COLO668 (cell line): ENCODE measurements around the gene PROCA1.
"Not testable (repeated sequence)": the region's sequence is repeated elsewhere in the genome, so short reads cannot be mapped to it uniquely, and the experiment has no call there.

Source experiments
- DNase-seq: peaks from one replicate; lab custom pipeline; 2025; ENCODE audit not compliant: unreplicated experiment; lab: John Stamatoyannopoulos, UW

Gene PROCA1

GRCh38 chr17:28725660-28726225 lies 14.1 kb upstream of the PROCA1 start:
- peak; percentile 84 for DNase-seq

- peak; percentile 43 for DNase-seq
These were observed 13.5 kb upstream of the PROCA1 start for GRCh38 chr17:28725166-28725659.

DNA sequence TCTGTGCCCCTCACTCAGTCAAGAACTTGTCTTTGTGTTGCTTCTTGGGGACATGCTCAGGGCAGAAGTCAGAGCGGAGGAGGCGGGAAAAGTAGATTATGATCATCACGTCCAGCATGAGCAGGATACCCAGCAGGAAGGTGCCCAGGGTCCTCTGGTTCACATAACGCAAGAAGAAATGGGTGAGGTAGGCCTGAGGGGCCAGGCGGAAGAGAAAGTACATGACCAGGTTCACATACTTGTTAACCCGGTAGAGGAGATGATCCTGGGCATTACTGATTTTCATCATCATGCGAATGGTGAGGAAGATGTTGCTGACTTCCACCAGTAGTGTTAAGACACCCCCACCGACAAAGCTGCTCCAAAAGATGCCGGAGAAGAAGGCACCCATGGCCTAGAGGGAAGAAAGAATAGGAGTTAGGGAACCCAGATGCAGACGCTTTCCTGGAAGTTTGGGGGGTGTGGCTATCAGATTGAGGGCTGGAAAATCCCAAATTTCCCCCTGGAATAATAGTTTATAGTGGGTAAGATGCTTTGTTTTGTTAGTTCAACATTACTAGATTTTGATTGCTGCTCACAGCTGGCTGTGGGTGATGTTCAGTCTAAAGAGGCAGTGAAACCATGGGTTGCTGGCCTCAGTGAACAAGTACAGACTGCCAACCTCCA lies 12.9 kb upstream of the PROCA1 start:
- no peak for DNase-seq

DNA sequence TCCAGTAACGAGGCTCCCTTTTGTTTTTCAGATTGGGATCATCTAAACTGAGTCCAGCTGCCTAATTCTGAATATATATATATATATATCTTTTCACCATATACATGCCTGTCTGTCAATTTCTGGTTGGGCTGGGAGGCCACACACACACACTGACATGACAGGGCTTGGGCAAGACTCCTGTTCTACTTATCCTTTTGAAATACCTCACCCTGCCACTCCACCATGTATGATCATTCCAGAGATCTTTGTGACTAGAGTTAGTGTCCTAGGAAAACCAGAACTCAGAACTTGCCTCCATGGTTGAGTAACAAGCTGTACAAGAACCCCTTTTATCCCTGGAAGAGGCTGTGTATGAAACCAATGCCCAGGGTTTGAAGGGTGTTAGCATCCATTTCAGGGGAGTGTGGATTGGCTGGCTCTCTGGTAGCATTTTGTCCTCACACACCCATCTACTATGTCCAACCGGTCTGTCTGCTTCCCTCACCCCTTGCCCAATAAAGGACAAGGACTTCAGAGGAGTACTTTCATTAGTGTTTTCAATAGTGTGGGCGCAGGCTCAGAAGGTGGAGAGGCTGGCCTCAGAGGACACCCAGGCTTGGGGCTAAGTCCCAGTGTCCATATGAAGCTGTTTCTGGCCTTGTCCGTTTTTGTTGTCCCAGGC lies 12.3 kb upstream of the PROCA1 start:
- not testable (repeated sequence) for DNase-seq

DNA sequence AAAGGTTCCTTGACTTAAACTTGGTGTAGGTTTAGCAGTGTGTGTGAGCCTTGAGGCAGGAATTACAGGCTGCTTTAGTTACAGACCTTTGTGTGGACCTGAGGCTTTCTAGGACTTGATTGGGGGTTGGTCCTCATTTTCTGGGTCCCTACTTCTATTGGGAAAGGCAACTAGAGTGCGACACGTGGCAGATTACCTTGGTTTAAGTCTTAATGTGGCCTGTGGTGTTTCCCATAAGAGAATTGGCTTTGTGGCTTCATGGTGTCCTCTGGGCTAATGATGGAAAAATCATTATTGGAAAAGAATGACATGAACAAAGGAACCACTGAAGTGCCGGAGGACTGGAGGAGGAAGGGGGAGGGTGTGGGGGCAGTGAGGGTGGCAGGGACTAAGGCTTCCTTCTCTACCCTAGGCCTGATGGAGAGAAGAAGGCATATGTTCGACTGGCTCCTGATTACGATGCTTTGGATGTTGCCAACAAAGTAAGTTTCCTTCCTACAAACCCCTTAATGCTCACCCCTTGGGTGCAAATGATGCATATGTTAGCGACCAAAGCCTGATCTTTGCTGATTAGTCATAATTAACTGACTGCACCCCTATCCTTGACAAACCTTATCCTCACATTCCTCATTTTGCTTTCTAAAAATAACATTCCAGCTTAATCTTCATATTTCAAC lies 11.6 kb upstream of the PROCA1 start:
- no peak for DNase-seq

- no peak for DNase-seq
These were observed 10.9 kb upstream of the PROCA1 start for GRCh38 chr17:28722417-28723158.

DNA sequence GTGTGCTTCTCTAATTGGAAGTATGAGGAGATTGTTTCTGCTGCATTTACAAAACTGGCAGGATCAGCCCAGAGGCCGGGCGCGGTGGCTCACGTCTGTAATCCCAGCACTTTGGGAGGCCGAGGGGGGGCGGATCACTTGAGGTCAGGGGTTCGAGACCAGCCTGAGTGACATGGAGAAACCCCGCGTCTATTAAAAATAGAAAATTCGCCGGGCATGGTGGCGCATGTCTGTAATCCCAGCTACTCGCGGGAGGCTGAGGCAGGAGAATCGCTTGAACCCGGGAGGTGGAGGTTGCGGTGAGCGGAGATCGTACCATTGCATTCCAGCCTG lies 9.3 kb upstream of the PROCA1 start:
- not testable (repeated sequence) for DNase-seq

GRCh38 chr17:28720247-28720996 lies 8.7 kb upstream of the PROCA1 start:
- peak; percentile 17 for DNase-seq

- DNase-seq: no peak
These were observed 7.3 kb upstream of the PROCA1 start for GRCh38 chr17:28719021-28719433.

- DNase-seq: no peak
These were observed 6.8 kb upstream of the PROCA1 start for GRCh38 chr17:28718333-28719020.

DNA sequence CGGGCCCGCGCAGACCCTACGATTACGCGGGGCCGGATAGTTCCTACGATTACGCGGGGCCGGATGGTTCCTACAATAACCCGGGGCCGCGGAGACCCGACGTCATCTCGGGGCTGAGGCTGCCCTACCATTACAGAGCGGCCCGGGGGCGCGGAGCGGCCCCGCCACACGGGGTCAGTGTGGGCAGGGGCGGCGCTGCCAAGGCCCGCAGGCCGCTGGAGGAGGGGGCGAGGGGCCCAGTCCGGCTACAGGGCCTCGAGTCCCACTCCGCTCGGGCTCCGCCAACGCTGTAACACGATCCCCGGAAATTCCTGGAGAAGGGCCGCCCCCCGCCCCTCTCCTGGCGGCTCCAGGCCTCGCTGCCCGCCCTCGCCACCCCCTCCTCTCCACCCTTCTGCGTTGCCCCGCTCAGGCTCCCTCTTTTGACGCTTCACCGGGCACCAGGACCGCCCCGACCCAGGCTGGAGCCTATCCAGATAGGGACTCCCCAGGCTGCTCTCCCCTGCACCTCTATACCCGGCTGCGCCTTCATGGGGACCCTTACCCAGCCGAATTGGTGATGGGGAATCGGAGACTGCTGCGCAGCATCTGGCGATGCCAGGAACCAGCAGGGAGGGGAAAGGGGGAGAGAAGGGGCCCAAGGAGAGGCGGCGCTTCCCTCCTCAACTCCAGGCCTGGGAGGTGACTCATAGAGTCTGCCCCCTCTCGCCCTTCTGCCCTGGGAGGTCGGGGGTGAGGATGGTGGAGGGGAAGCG lies 6.1 kb upstream of the PROCA1 start, which contains the start of gene RAB34:
Gene RAB34, minus strand, starts transcription at position 291 of the 755 bp plus-strand sequence. CDS start 602 bp downstream, outside the sequence.
- peak; percentile 45 for DNase-seq

DNA sequence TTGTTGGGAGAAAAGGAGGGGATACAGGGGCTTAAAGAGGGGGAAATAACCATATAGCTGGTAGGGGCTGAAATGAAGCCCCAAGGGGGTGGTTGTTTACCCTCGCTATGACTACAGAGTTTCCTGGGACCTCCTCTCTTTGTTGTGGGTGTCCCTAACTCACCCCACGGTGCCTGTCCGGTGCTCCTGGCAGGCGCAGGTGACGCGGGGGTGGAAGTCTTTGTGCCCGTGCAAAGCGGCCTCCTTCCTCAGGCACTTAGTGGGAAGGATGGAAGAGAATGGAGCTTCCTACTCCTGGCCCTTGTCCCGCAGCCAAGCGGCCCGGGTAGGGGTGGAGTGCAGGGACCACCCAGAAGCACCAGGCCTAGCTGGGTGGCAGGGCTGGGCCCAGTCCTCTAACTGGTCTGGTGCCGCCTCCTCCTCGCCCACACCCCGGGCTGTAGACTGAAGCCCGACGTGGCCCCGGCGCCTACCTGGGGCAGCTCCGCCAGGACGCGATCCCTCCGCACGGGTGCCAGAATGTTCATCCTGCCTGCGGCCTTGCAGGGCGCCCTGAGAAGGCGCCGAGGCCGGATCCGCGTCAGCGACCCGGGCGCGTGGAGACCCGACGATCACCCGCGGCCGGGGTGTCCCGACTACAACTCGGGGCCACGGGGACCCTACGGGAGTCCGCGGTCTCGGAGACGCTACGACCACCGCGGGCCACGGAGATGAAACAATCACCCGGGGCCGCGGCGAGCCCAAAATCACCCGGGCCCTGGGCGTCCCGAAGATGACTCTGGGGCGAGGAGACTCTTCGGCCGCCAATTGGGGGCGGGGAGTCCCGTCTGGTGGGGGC lies 5.3 kb upstream of the PROCA1 start:
- no peak for DNase-seq

GRCh38 chr17:28715217-28715616 lies 3.5 kb upstream of the PROCA1 start:
- DNase-seq: no peak

DNA sequence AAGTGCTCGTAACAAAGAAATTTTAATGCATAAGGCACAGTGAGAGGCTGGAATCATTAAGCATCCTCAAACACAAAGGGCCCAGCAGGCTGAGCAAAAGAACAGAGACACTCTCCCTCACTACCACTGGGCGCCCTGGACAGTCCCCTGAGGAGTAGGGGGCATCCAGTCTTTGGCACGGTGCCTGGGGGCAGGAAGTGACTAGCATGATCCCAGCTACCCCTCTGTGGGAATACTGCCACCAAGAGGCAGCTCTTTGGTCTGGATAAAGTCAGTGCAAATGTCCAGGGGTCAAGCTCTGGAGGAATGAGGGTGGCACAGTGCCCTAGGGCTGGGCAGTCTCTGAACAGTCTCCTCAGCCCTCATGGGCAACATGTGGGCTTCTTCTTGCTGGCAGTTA lies 2.6 kb upstream of the PROCA1 start:
- DNase-seq: no peak

DNA sequence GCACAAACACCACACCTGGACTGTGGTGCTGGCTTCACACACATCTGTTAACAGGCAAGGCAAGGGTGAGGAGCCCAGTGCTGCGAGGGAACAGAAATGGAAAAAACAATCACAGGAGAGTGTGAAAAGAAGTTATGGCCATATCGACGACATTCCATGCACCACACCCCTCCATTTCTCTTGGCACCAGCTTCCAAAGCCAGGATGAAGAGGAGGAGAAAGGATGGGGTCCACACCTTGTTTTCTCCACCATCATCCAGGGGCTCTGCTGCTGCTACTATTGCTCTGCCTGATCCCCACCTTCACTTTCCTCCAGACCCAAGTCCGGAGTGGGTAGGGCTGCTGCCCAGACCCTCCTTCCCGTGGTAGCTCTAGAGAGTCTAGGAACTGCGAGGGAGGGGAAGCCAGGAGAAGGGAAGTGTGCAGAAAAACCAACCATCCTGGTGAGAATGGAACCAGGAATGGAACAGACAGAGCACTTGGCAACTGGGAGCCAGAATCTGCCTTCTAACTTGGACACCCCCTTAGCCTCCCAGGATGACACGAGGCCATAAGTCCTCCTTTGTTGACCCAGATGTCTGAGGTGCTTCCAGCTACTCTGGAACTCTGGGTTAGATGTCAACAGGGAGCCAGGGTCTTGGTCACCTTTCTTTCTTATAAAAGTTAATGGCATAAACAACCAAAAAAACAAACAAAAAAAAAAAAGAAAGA lies 1.2 kb upstream of the PROCA1 start:
- DNase-seq: no peak

DNA sequence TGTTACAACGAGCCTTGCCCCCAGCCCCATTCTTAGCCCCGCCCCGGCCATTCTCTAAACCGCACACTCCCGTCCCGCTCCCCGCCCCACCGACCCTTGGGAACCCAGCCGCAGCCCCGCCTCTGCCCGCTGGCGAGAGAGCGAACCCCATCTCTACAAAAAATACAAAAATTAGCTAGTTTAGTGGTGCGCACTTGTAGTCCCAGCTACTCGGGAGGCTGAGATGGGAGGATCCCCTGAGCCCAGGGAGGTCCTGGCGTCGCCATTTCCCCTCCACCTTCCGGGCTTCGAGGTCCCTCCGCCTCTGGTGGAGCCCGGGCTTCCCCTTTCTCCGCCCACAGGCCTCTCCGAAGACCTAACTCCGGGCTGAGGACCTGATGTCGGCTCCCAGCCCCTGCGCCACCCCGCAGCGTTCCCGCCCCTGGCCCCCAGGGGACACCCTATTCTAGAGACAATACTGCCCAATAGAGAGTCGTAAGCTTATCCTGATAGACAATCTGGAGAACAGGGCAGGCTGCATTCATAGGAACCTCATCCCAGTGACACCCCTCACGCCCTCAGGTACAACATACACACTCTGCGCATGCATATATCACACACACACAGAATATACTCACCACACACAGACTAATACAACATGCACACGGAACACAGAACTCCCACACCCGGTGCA lies 480 bp upstream of the PROCA1 start:
- DNase-seq: no peak
